T-helper 1 cell (primary cell): Measurements from ENCODE around the gene SP140.
A peak's percentile ranks its signal among the peaks of the same experiment; 100 is the strongest.
"Not testable (repeated sequence)": the region's sequence is repeated elsewhere in the genome, so short reads cannot be mapped to it uniquely, and the experiment has no call there.

ENCODE experiments used
- DNase-seq, 5 donors: peaks; one replicate each; pipeline ENCODE4 v3.0.0-alpha.2; 2012 to 2020
- total RNA-seq, 4 donors: gene quantifications; one replicate each; lab custom pipeline; 2026; lab: John Stamatoyannopoulos, UW

Gene SP140
- 77.2 to 169 (median 127) reads per million in 4 donors for total RNA-seq

DNA sequence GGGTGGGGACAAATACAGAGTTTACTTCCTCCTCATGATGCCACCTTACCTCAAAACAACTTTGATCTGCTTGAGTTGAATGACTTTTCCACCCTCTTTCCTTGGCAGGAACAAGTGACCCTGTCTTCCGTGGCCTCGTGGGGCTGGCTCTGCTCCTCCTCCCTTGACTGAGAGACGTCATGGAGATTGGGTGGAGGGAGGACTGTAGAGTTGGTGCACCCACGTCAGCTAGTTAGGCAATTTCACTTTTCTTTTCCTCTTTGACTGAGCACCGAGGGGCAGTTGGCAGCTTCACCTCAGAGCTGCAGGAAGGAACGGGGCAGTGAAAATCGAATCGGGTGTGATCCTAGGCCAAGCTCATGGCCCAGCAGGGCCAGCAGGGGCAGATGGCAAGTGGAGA lies at the start of gene SP140:
TSS of gene SP140 (plus strand) at position 251 of the 400 bp plus-strand sequence. CDS start at position 360, 109 bp downstream.
- DNase-seq = peak; percentile 61 to 94 (median 76)

DNA sequence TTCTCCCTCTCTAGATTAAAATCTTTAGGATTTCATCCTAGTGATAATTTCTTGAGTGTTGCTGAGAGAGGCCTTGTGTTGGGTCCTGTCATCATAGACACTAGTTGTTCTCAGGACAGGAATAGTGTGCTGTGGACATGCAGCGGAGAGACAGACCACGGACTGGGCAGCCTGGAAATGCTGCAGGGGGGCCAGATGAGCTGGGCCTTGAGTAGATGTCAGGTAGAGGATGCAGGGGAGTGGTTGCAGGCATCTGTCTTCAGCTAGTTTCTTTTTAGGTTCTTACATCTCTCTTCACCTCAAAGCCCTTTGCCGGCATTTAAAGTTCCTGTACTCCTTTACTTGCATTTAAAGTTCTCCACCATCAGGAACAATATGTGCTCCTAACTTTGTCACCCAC lies 48.5 kb upstream of the SP140 start:
- DNase-seq = no peak

DNA sequence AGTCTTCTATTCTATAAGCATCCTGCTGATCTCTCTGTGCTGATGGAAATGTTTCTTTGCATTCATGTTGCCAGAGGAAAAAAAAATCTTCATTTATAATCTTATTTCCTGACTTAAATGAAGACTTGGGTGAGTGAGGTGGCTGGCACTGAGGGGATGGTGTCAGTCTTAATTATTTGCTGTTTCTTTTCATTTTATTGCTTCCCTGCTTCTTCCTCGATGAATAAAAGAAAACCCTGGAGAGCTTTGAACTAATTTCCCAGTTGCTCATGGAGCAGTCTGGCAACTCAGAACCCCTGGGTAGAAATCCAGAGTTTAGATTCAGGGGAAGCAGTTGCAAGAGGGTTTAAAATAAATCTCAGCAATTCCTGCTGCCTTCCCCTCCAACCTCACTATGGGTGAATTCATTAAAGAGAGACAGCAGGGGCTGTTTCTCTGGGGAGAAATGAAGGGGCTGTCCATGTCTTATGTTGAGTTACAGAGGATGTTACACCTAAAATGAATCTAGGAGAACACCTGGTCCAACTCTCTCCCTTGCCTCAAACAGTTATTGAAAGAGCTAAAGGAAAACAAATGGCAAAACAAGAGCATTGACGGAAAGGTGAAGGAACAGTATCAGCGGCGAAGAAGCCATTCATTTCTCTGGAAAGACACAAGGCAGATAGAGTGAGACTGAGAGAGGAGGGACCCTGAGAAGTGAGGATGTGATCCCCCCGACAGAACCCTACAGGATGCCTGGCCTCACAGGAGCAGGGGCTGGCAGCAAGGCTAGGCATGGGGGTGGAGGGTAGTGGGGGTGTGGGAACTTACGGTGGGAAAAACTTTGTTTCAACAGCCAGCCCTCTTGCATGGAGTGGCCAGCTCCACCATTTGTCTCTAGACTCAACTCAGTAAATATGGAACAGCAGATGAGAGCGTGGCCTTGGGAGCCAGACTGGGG lies 46.7 kb upstream of the SP140 start:
- no peak for DNase-seq

DNA sequence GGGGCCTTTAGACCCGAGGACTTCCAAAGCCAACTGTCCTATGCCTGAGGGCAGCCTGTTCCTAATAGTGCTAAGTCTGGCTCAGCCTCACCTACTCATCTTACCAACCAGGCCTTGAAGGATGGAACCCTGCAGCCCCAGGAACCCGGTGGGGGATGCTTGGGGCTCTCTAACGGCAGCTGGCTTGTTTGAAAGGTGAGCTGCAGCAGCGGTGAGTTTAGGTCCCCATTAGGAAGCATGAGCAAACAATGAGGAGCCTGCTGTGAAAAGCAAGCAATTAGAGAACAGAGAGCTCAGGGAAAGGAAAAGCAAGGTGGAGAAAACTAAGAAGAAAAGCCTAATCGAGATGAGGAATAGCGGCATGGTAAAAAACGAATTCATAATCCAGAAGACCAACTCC lies 45.6 kb upstream of the SP140 start:
- DNase-seq = no peak

DNA sequence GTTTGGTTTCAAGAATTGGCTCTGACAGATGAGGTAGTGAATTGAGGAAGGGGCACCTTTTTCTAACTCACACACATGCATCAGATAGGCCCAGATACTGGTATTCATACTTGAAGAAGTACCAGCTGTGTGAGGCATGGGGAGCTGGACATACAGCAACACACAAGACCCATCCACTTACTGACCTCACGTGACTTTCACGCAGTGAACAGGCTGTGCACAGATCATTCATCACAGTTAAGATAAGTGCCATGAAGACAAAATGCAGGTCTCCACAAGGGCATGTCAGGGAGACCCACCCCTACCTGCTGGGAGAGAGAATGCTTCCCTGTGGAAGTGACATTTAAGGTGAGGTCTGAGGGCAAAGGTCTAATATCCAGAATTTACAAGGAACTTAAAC lies 44.3 kb upstream of the SP140 start:
- no peak for DNase-seq

DNA sequence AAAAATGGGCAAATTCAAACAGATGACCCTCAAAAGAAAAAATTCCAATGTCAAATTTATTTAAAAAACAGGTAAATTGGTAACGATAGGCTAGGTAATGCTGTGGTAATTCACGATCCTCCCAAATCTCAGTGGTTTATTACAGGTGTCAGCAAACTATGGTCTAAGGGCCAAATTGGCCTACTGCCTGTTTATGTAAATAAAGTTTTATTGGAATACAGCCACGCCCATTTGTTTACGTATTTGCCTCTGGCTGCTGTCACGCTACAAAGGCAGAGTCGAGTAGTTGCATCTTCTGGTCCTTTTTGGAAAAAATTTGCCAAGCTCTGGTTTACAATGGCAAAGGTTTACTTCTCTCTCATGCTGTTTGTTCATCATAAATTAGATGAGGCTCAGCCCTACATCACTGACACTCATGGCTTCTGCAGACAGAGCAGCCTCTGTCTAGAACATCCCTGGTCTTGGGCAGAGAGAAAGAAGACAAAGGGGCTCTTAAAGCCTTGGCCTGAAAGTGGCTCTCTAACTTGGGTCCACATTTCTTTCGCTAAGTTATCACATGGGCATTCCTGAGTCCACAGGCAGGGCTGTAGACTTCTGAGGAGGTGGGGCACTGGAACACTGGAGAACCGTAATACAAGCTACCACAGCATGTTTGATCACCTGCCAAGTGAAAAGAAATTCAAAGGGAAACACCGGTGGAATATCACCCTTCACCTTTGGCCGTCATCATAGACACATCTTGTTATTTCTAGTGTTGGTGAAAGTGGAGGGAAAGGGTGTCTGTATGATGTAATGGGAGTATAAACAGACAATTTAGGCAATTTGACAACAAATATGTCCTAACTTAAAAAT lies 40.6 kb upstream of the SP140 start:
- DNase-seq = no peak

DNA sequence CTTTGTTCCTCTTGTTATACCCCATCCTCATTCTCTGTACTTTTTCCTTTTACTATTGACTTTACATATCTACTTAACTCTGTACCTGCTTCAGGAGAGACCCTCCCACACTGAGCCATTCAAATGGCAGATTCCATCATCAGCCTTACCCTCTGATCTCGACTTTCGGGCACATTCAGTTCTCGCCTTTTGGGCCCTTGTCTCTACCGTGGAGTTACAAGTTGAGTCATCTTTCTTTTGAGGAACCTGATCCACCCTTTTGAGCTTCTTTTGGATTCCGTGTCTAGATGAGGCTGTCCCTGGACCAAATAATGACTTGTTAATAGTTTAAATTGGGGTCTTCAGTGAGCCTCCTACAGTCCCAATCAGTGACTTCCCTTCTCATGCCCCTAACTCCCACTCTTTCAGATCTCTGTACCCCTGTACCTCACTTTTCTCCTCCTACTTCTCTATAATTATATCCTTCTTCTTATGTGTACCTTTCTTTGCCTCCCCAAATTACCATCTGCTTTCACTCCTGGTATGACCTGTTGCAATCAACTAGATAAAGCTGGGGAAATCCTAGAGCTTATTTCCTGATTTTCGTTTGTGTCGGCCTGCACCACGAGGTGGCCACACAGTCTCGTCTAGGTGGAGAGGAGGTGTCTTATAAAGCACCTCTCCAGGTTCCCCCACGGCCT lies 23.0 kb upstream of the SP140 start:
- peak in 1 of 5 donors; percentile 68 for DNase-seq

DNA sequence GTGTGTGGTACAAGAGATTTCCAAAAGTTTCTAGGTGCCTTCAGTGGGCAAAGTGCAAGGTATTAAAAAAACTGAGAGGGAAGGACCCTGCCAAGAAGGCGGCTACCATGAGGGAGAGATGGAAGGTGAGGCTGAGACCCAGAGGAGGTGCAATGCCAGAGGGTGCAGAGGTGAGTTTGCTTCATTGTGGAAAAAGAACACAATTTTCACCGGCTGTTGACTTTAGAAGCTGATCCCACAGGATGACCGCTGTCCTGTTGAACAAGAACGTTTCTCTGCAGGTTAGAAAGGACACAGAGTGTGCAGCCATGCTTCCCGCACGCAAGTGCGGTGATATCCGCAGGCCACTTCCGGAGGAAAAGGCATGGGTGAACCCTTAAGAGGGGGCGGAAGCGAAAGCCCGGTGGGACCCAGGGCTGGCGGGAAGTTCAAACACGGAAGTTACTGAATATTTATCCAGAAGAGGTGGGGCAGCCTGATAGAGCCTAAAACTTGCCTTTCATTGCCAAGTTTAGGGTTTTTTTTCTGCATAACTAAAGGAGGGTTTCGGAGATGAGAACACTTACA lies 22.3 kb upstream of the SP140 start:
- DNase-seq = peak in 1 of 5 donors; percentile 50

DNA sequence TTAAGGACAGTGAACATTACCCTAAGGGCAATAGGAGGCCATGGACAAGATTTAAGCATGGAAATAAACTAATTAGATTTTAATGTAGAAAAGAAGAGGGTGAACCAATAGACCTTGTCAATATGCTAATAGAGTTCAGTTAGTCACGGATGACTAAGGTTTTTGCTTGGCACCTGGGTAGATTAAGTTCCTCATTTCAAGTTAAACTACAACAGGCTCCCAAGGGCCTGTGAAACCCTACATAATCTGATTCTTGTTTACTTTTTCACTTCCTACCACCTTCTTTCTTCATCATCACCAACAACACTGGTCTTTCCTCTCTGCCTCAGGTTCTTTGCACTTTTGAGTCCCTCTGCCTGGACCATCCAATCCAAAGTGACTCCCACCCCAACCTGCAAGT lies 20.5 kb upstream of the SP140 start:
- no peak for DNase-seq

DNA sequence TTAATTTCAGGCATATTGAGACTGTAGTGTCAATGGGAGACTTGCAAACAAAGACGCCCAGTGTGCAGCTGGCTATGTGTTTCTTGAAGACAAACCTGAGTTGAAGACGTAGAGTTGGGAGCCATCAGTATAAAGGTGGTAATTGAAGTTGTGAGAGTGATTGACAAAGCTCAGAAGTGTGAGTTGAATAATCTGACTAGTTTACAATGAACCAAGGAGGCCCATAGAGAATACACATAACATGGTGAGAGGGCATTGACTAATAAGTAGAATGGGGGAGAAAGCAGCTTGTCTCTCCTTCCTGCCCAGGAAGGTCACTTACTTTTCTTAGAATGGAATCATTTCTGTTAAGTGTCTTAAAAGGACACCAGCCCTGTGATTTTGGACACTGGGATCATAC lies 19.8 kb upstream of the SP140 start:
- DNase-seq = peak in 1 of 5 donors; percentile 54

DNA sequence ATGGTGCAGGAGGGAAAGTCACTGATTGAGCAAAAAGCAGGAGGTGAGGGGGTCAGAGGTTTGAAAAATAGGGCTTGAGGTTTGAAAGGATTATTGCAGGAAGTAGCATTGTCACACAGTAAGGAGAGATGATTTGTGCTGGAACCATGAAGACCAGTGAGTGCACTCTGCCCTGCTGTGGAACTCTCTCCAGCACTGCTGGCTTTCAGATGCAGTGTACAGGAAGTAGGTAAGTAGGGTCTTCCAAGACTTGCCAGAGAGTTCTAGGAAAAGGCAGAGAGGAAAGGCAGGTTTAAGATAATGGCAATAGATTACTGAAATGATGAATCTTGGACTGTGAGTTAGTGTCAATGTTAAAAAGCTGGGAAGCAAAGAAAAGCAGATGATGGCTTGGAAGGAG lies 17.0 kb upstream of the SP140 start:
- peak in 1 of 5 donors; percentile 46 for DNase-seq

DNA sequence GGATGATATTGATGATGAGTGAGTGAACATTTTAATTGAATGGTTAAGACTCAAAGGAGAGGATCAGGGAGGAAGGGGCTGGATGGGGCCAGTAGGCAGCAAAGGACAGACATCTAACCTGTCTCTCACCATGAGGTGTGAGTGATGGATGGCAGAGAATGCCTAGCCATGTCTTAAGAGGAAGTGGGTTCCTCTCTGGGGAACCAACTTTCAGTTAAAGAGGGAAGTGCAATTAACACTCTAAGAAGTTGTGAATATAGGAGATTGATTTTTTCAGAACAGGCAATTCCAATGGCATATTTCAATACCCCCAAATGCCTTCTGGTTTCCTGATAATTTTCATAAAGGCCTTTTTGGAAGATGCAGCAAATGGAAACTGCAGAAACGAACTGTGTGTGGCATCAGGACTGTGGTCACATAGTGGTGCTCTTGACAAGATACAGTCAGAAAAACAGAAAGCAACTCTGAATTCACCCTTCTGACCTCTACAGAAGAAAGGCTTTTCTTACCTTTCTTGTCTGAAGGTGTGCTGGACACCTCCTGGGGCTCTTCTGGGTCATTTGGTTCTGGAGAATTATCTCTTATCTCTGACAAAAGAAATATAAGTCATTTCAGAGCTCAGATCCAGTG lies 16.0 kb upstream of the SP140 start:
- no peak for DNase-seq

DNA sequence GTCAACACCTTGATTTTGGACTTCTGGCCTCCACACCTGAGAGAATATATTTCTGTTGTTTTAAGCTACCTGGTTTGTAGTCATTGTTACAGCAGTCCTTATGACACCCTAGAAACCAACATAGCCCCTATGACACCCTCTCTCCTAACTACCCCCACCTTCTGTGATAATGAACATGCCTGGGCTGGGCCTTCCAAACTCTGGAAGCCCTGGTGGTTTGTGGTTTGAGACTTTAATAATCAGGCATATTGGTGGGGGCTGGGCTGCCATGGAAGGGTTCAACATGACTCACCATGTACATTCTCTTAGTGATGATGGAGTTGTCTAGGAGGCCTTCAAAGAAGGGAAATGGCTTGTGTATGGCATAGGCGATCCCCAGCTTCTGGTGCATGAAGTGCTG lies 9.0 kb upstream of the SP140 start:
- DNase-seq = peak in 1 of 5 donors; percentile 61

DNA sequence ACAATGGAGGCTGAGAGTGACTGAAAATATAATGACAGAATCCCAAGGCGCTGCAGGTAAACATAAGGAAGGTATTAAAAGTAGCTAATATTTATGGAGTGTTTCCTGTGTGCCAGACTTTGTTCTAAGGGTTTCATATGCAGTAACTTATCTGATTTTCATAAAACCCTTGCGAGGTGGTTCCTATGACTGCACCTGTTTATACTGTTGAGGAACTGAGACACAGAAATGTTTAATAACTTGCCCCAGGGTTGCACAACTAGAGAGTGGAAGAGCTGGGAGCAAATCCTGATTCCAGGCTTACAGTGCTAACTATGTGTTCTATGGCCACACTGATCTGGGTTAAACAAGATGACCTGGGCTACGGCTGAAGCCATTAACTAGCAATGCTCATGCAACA lies 8.1 kb upstream of the SP140 start:
- DNase-seq = no peak

DNA sequence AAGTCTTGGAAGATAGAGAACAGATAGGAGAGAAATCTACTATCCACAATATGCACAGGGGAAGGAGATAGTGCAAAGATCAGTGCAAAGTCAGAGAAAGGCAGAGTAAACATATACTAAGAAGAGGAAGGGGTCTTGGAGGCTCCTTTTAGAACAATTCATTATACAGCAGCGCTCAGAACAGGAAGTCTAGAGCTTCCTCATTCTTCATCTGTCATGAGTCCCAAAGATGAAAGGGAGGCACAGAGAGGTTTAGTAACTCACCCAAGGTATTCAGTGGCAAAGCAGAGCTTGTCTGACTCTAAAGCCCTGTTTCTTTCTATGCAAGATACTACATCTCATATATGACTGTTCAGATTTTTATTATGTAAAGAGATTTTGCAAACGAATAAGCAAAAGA lies 7.1 kb upstream of the SP140 start:
- no peak for DNase-seq

DNA sequence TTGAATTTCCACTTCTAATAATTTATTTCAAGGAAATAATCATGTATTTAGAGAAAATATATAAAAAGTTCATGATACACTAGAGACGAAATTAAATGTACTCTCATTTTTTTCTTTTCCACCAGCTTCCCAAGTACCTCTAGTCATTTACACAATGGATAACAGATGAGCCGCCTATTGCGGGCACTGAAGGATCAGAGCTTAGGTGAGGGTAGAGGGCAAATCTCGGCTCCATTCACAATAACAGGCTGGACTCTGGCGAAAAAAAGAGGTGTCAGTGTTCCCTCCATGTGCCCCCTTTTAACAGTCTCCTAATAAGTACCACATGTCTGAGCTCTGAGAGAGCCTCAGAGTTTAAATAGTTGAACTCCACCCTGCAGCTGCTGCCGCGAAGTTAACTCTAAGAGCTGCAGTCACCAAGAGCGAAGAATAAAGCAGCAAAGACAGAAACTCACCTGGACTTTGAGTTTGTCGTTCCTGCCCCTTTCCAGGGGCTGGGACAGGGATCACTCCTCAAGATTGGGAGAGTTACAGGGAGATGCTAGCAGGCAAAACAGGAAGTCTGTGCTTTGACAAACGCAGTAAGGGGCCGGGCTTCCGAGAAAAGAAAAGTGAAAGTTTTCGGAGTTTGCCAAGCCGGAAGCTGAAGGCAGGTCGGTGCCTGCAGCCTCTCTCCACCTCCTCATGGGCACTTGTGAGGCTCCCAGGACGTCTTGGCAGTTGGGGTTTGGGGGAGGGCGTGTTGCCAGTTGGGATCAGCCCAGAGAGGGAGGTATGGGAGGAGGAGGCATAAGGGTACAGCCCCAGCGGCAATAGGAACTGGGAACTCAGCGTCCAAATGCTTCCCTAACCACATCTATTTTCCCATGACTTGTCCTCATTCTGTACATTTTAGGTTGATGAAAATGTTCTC lies 5.9 kb upstream of the SP140 start, which contains the start of gene SP110:
TSS of gene SP110 (minus strand) at position 566 of the 913 bp plus-strand sequence. CDS start 3,057 bp downstream, outside the sequence.
- peak; percentile 39 to 88 (median 64) for DNase-seq

DNA sequence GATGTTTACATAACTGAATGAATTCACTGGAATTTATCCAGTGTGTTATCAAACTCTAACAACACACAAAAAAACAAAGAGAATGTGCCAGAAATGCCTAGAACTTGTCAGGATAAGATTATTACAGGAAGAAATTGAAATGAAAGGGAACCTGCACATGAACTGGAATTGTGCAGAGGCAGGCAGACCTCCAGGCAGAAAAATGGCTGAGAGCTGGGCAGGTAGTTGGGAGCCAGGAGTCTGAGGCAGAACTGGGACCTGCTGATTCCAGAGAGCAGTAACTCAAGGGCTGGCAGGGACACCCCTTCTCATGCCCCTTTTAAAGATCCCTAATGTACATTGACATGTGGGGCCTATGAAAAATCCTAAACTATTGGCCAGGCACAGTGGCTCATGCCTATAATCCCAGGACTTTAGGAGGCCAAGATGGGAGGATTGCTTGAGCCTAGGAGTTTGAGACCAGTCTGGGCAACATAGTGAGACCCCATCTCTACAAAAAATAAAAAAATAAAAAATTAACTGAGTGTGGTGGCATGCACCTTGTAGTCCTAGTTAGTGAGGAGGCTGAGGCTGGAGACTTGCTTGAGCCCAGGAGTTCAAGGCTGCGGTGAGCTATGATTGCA lies 5.1 kb upstream of the SP140 start:
- no peak for DNase-seq

DNA sequence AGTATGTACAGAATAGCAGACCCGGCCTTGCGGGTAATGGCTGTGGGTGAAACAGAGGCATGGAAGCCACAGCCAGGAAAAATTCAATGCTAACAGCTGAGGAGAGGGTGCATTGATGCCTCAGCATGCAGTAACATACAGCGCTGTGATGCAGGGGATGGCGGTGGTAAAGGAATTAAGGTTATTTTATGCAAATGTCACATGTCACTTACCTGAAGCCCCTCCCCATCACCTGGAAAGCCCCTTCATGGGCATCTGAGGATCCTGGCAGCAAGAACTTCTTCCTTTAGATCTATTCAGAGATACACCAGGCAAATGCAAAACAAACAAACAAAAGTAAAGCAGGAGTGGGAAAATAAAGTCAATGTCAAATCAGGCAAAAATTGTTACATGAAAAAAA lies 4.0 kb upstream of the SP140 start:
- no peak for DNase-seq

DNA sequence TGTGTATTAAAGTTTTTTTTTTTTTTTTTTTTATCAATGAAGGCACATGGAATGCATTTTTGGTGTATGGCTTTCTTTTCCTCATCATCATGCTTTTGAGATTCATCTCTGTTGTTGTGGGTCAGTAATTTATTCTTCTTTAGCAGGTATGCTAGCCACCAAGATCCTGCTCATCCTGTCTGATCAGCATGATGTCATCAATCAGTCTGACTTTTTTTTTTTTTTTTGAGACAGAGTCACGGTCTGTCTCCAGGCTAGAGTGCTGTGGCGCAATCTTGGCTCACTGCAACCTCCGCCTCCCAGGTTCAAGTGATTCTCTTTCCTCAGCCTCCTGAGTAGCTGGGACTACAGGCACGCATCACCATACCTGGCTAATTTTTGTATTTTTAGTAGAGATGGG lies 2.7 kb upstream of the SP140 start:
- not testable (repeated sequence) for DNase-seq

DNA sequence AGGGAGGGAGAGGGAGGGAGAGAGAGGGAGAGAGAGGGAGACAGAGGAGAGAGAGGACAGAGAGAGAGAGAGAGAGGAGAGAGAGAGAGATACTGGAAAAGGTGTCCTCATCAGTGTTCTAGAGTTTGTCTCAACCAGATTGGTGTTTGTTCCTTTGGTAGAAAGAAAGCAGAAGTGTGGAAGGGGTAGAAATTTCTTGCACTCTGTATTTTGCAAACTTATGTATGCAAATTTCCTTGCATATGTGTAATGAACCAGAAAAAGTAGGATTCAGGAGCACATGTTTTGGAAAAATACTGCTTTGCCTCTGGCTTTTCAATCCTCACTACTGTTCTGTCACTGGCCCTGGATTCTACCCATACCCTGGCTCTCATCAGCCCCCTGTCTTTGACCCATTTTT lies 1.1 kb upstream of the SP140 start:
- DNase-seq = no peak
